Gastrocnemius medialis (tissue), 4 donors: ENCODE measurements around the gene ZNF689.
"Not testable (repeated sequence)": the region's sequence is repeated elsewhere in the genome, so short reads cannot be mapped to it uniquely, and the experiment has no call there.

Experiments
- CTCF ChIP-seq, 5 experiments: fragments of 450-650 bp in 3 of 5; fragments of 200-600 bp in 2 of 5; sonication (generic) in 2 of 5; IDR thresholded peaks in 4 of 5; conservative IDR thresholded peaks in 1 of 5; 1 replicate in 4 of 5; 2 replicates in 1 of 5; pipeline ENCODE4 v1.5.1; 2016 to 2019; ENCODE audit warnings: antibody characterized with exemption in 5 of 5, mild to moderate bottlenecking in 3 of 5, moderate library complexity in 3 of 5
- POLR2A ChIP-seq, 2 donors: fragments of 450-650 bp; IDR thresholded peaks; one replicate each; pipeline ENCODE4 v1.6.1; 2017; ENCODE audit warnings: antibody characterized with exemption in 2 of 2, mild to moderate bottlenecking in 2 of 2, moderate library complexity in 2 of 2

GRCh38 chr16:30589582-30589981 lies 20.6 kb downstream of the ZNF689 start:
- not testable (repeated sequence) for TF ChIP-seq POLR2A (IDR thresholded peaks at IDR 0.05); CTCF (IDR thresholded peaks at IDR 0.05 in 4 of 5, conservative IDR thresholded peaks at IDR 0.05 in 1 of 5)
